22Rv1 (cell line): ENCODE measurements around the gene ZNF117.

Experiments
- H3K27ac ChIP-seq: fragments of 450-650 bp; 2 replicates; pipeline ENCODE4 v1.5.1; 2017
- CTCF ChIP-seq: fragments of 450-650 bp; IDR thresholded peaks from 2 replicates; pipeline ENCODE4 v1.5.1; 2017; ENCODE audit warnings: mild to moderate bottlenecking
- ZFX ChIP-seq: fragments of 450-650 bp; IDR thresholded peaks from 2 replicates; pipeline ENCODE4 v1.6.1; 2017; ENCODE audit warnings: antibody characterized with exemption, borderline replicate concordance

ZNF117 gene

GRCh38 chr7:65004575-65004974, 13.7 kb upstream of the ZNF117 start:
- TF ChIP-seq ZFX: no peak
- TF ChIP-seq CTCF: no peak
- no peak overlapping the region for H3K27ac ChIP-seq

GRCh38 chr7:65002972-65003585, 12.2 kb upstream of the ZNF117 start:
- no peak overlapping the region for H3K27ac ChIP-seq
- TF ChIP-seq ZFX: no peak
- TF ChIP-seq CTCF: no peak

- TF ChIP-seq CTCF (no peak), ZFX (no peak)
- no peak overlapping the region for H3K27ac ChIP-seq
These were observed 10.5 kb upstream of the ZNF117 start for GRCh38 chr7:65001291-65001814.

- H3K27ac ChIP-seq: no peak overlapping the region
- TF ChIP-seq CTCF (no peak), ZFX (no peak)
These were observed 8.5 kb upstream of the ZNF117 start for GRCh38 chr7:64999165-65000004.

GRCh38 chr7:64998865-64999164, 8.0 kb upstream of the ZNF117 start:
- no peak overlapping the region for H3K27ac ChIP-seq

GRCh38 chr7:64997927-64998391, 7.1 kb upstream of the ZNF117 start:
- TF ChIP-seq ZFX: no peak
- no peak for TF ChIP-seq CTCF
- no peak overlapping the region for H3K27ac ChIP-seq

More at GRCh38 chr7:64998865-64999164, 8.0 kb upstream of the ZNF117 start:
- TF ChIP-seq ZFX (no peak), CTCF (no peak)
